ENCODE data around the gene SMTNL2. TPM values are rescaled to one million over a fixed set of nuclear protein-coding genes. Genes with fewer than 3 reads are reported as not detected.

Gene SMTNL2
- total and polyA plus RNA-seq, 2 of the 4 experiments (the other 2 are of a cell fraction): not detected

- Histone ChIP-seq H2BK120ac (ENCODE audit: low read depth, low read length) (no peak overlapping the region), H3K9me1 (ENCODE audit: insufficient read depth, low read length) (no peaks in the 10 kb centered on the region), H3K18ac (ENCODE audit: low read depth, low read length) (no peak overlapping the region), H2AFZ (replicated peaks; ENCODE audit: low read length, poor library complexity) (no peak overlapping the region), H3K9ac (ENCODE audit: low read depth, low read length) (no peak overlapping the region), H3K23ac (ENCODE audit: low read depth, low read length) (no peak overlapping the region), H3K14ac (replicated peaks; ENCODE audit: low read depth, low read length) (no peak overlapping the region), H3K79me1 (ENCODE audit: low read depth in 1 of 2, low read length in 2 of 2) (no peaks in the 10 kb centered on the region), H3K4me2 (ENCODE audit: low read depth, low read length) (no peak overlapping the region), H3K27me3 (ENCODE audit: control insufficient read depth, insufficient read depth, low read length) (peaks cover 38% of the 10 kb centered on the region), H2AK5ac (ENCODE audit: low read depth, low read length) (no peak overlapping the region), H3K4me1 (ENCODE audit: control insufficient read depth, insufficient read depth, low read length) (peaks cover 1% of the 10 kb centered on the region; the same call in 1 of the 2 replicates), H2BK20ac (ENCODE audit: low read depth, low read length) (no peak overlapping the region), H3K36me3 (ENCODE audit: control insufficient read depth, insufficient read depth, low read length) (no peaks in the 10 kb centered on the region), H3K27ac (ENCODE audit: insufficient read depth, low read length) (no peak overlapping the region), H3K4ac (ENCODE audit: low read depth, low read length) (no peak overlapping the region), H3K4me3 (ENCODE audit: insufficient read depth, low read depth, low read length) (no peak overlapping the region), H2BK15ac (ENCODE audit: low read depth, low read length) (no peak overlapping the region), H3K56ac (ENCODE audit: extremely low read depth, insufficient read depth, low read length) (no peak overlapping the region), H4K5ac (ENCODE audit: low read depth, low read length) (no peak overlapping the region), H2AK9ac (replicated peaks; ENCODE audit: low read depth, low read length, poor library complexity) (no peak overlapping the region), H4K91ac (ENCODE audit: insufficient read depth, low read depth, low read length) (no peak overlapping the region), H2BK5ac (ENCODE audit: low read depth, low read length, poor library complexity, severe bottlenecking) (no peak overlapping the region), H4K8ac (ENCODE audit: low read depth in 2 of 2, low read length in 2 of 2) (no peak overlapping the region), H3K9me3 (ENCODE audit: control insufficient read depth, insufficient read depth, low read length) (no peaks in the 10 kb centered on the region), H4K20me1 (ENCODE audit: insufficient read depth, low read length) (no peaks in the 10 kb centered on the region)
- dilution Hi-C loops (cut with HindIII; ENCODE audit: low sequenced_read_pairs, unreplicated experiment): no loop called here
- intact Hi-C loops (cut with micrococcal nuclease): no loop called here
- no TSS peak for BruUV-seq (replicated peaks)
- WGBS, 2 experiments (ENCODE audit: extremely low coverage in 2 of 2, insufficient read length in 1 of 2): 10% methylated on average over 2 of the region's 9 CpGs; no CpG with 5 or more reads in 1 of the 2 experiments
- ATAC-seq (ENCODE audit: low read depth): no peak
- CTCF ChIA-PET: no interaction called here
- in situ Hi-C loops (cut with MboI; ENCODE audit: low sequenced_read_pairs): loop anchor here (10.0 kb wide), 1 partner anchor 313 kb away; no protein-coding TSS in a partner anchor
- TF ChIP-seq USF2 (IDR thresholded peaks at IDR 0.05; ENCODE audit: low read depth, low read length): no peak
- no peak for TF ChIP-seq RCOR1 (IDR thresholded peaks at IDR 0.05; ENCODE audit: insufficient replicate concordance, low read length)
- no peak for TF ChIP-seq RAD21 (IDR thresholded peaks at IDR 0.05; ENCODE audit: low read length)
- TF ChIP-seq SMC3 (IDR thresholded peaks at IDR 0.05; ENCODE audit: low read depth, low read length): no peak
- TF ChIP-seq NFE2L2 (IDR thresholded peaks at IDR 0.05; ENCODE audit: low read depth, low read length): no peak
- TF ChIP-seq RFX5 (IDR thresholded peaks at IDR 0.05; ENCODE audit: low read depth, low read length): no peak
- no peak for TF ChIP-seq CTCF (conservative IDR thresholded peaks at IDR 0.05; ENCODE audit: low read depth, low read length)
- TF ChIP-seq ELK1 (IDR thresholded peaks at IDR 0.05; ENCODE audit: borderline replicate concordance, low read depth, low read length): no peak
- TF ChIP-seq MAFK (IDR thresholded peaks at IDR 0.05; ENCODE audit: low read depth, low read length): no peak
- TF ChIP-seq FOS (IDR thresholded peaks at IDR 0.05; ENCODE audit: low read depth, low read length): no peak
- no peak for TF ChIP-seq CHD1 (IDR thresholded peaks at IDR 0.05; ENCODE audit: low read depth, low read length)
- no peak for TF ChIP-seq MAZ (IDR thresholded peaks at IDR 0.05; ENCODE audit: borderline replicate concordance, low read depth, low read length)
- no peak for TF ChIP-seq CEBPB (IDR thresholded peaks at IDR 0.05; ENCODE audit: low read depth, low read length)
- TF ChIP-seq POLR2A (IDR thresholded peaks at IDR 0.05; ENCODE audit: low read depth, low read length): no peak
- no peak for DNase-seq
- POLR2A ChIA-PET (ENCODE audit: unreplicated experiment): no interaction called here
Measured at GRCh38 chr17:4572131-4572530, 12.2 kb upstream of the SMTNL2 start.

Data from IMR-90 (cell line).